Left lobe of liver (tissue), 2 donors: ENCODE results near the gene CREBBP. TPM values are rescaled to one million over a fixed set of nuclear protein-coding genes. Genes with fewer than 3 reads are reported as not detected.

Source experiments
- ATAC-seq: fragments of 200-7000 bp; cut with Tn5 transposase; one replicate; pipeline ENCODE4 v1.9.1; 2020; ENCODE audit warnings: mild to moderate bottlenecking, moderate library complexity
- DNase-seq: peaks from one replicate; pipeline ENCODE4 v3.0.0-alpha.2; 2020; ENCODE audit warnings: low spot score
- total RNA-seq: library from RNA; stranded (reverse); gene quantifications from one replicate; pipeline ENCODE4 v1.2.1, GENCODE V29; 2021
- donor health status: DM: no; HTN: no; CAD: no; lungs with moderate emphysema.
- donor health status: DM: no; HTN: yes; CAD: no.

Gene CREBBP
- total RNA-seq, 1 donor from 2014 or later, result 30.3 TPM

GRCh38 chr16:3744018-3744417 lies 136.5 kb downstream of the CREBBP start:
- DNase-seq, result no peak
- peak; percentile 20 for ATAC-seq

GRCh38 chr16:3740934-3741333 lies 139.6 kb downstream of the CREBBP start:
- DNase-seq, result no peak
- ATAC-seq, result no peak

GRCh38 chr16:3740186-3740585 lies 140.3 kb downstream of the CREBBP start:
- no peak for ATAC-seq
- no peak for DNase-seq

DNA sequence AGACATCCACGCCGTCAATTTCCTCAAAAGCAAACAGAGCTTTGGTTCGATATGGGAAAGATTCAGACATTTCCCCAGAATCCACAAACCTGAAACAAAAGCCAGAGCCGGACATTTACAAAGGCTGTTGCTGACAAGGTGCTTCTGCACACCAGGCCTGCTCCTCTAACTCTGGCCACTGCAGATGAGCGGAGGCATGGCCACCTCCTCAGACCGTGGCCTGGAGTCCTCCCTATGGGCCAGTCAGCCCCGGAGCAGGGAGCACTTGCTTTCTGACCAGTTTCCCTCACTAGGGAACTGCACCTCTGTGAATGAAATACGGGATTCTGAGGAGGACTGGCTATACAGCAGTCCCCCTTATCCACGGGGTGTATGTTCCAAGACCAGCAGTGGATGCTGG lies 140.9 kb downstream of the CREBBP start:
- ATAC-seq, result no peak
- DNase-seq, result no peak

DNA sequence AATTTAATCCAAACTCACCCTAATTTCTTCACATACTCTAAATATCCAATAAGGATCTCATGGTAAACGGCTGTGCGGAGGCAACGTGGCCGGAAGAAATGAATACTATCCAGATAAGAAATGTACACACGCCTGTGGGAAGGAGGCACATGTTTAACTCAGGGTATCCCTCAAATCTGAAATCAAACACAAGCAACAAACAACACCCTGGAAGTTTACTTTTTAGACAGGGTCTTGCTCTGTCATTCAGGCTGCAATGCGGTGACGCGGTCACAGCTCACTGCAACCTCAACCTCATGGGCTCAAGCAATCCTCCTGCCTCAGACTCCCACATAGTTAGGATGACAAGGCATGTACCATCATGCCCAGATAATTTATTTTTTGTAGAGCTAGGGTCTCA lies 142.0 kb downstream of the CREBBP start:
- DNase-seq, result no peak
- no peak for ATAC-seq

- DNase-seq (no peak), ATAC-seq (no peak)
These were observed 142.4 kb downstream of the CREBBP start for GRCh38 chr16:3738128-3738527.

- no peak for DNase-seq
- ATAC-seq, result no peak
These were observed 143.3 kb downstream of the CREBBP start for GRCh38 chr16:3737181-3737580.

GRCh38 chr16:3736116-3736515 lies 144.4 kb downstream of the CREBBP start:
- no peak for ATAC-seq
- DNase-seq, result no peak

- ATAC-seq, result no peak
- no peak for DNase-seq
These were observed 145.0 kb downstream of the CREBBP start for GRCh38 chr16:3735541-3735940.

GRCh38 chr16:3734758-3735221 lies 145.7 kb downstream of the CREBBP start:
- DNase-seq (no peak), ATAC-seq (no peak)

DNA sequence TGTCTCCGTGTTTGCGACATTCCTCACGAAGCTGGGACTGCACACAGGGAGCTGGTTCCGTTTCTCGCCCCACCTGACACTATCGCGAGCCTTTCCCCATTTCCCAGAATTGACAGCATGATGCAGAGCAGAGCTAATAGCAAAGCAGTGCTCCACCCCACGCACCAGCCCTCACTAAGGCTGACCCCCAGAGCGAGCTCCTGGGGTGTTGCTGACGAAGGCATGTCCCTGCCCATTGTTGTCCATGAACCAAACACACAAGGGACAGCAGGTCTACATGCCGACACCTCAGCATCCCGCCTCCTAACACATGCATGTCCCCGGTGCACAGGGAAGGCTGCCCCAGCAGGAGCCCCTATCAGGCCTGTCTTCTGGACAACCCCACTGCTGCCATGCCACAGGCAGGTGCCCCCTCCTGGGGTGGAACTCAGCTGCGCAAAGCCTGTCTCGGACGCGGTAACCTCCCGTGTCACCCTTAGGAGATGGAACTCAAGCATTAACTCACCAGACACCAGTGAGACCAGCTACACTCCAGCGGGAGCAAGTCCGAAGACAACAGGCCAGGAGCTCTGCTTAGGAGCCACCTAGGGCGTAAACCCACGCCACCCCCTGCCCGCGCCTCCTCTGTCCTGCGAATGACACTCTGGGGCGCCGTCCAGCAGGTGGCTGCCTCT lies 146.3 kb downstream of the CREBBP start:
- DNase-seq, result no peak
- ATAC-seq, result no peak

DNA sequence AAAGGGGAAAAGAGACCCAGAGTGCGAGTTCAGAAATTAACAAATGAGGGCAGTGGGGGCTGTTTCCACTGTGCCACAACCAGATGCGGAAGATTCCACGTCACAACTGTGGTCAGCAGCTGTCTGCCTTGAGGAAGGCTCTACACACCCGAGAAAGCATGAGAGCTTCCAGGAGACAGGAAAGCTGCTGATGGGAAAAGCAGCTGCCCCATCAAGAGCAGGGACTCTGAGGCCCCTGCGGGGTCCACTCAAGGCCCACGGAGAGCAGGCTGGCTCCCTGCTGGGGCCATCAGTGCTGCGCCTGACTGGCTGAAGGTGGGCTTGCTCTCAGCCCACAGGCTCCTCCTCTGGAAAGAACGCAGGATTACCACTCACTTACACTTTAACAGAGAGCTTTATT lies 148.3 kb downstream of the CREBBP start:
- no peak for DNase-seq

DNA sequence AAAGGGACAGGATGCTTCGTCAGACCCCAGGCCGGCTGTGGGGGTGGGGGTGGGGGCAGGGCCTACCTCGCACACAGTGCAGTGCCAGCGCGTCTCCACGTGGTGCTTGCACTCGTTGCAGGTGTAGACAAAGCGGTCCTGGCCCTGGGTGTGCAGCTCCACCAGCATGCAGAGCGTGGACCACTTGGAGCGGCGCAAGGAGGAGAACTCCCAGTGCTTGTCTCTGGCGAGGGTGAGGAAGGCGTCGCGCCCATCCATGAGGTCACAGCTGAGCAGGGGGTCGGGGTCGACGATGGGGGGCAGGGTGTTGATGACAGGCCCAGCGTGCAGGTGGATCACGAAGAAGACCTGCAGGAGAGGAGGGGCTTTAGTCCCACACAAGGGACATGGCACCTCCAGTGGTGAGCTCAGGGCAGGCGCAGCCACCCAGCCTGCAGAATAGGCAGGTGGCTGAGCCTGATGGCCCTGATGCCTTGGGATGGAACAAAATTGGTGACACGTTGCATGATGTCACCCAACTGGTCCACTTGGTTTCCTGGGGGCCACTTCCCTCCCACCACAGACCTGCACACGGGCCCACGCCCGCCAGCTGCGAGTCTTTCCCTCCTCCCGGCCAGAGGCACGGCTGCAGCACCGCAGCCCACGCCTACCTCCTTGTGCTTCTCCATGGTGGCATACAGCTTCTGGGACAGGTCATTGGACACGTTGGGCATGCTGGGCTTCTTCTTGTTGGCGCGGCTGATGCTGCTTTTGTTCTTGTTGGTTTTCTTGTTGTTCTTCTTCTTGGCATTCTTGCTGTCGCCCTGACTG lies 149.2 kb downstream of the CREBBP start:
- ATAC-seq (no peak), DNase-seq (no peak)

More for the DNA sequence above, 148.3 kb downstream of the CREBBP start:
- ATAC-seq, result no peak

DNA sequence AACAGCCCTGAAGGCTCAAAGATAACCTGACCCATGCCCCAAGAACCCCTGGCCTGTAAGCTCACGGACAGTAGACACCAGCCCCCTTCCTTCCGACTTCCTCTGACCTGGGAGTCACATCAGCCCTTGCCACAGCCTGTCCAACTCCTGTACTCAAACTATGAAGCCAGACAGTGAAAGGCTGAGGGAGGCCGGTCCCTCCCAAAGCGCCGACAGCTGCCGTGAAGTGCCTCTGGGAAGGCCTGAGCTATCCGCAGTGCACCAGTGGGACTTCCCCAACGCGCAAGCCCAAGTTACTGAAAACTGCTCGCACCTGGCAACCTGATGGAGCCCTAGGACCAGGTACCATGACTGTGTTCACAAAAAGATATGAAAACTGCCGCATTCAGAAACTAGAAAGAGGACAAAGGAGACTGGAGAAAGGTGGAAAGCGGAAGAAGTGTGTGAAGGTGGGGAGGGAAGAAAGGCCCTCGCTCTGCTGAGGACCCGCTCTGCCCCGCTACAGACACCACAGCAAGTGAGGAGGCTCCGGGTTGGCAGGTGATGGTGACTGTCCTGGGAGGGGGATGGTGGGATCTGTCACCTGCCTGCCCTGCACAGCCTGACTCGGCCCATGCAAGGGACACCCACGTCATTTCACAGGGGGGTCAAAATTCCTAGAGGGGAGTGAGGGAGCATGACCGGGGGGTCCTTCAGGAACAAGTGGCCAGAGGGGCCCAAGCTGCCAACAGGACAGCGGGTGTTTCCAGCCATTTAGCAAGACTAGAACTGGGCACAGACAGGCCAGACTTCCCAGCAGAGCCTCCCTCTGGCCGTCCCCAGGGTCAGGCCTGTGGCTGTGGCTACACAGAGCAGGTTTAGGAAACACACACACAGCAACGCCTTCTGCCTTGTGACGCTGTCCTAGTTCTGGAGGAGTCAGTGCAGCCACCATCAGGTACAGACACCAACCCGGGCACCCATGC lies 150.1 kb downstream of the CREBBP start:
- no peak for DNase-seq
- ATAC-seq, result no peak

DNA sequence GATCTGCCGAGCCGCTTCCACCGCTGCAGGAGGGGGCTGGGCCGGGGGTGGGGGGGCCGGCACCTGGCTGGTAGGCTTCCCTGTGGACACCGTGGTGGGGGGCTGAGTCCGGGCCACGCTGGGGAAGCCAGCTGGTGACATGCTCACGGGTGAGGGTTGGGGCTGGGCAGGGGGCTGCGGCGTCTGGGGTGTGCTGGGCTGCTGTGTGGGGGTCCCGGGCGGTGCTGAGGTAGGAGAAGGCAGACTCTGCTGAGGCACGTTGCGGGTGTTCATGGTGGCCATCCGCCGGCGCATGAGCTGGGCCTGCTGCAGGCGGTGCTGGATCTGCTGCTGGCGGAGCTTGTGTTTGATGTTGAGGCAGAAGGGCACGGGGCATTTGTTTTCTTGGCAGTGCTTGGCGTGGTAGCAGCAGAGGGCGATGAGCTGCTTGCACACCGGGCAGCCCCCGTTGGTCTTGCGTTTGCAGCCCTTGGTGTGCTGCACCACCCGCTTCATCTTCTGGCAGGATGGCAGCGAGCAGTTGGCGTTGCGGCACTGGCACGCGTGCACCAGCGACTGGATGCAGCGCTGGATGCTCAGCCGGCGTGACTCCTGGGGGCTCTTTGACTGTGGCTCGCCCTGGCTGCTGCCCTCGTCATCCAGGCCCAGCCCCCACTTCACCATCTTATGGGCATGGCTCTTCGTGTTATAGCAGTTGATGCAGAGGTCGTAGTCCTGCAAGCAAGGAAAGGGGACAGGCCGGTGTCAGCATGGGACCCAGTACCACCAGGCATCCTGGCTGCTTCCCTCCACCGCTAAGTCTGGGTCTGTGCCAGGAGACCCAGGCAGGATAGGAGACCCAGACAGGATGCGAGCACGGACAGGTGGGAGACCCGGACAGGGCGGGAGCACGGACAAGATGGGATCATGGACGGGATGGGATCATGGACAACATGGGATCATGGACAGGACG lies 151.1 kb downstream of the CREBBP start:
- ATAC-seq (peak; percentile 8), DNase-seq (no peak)

DNA sequence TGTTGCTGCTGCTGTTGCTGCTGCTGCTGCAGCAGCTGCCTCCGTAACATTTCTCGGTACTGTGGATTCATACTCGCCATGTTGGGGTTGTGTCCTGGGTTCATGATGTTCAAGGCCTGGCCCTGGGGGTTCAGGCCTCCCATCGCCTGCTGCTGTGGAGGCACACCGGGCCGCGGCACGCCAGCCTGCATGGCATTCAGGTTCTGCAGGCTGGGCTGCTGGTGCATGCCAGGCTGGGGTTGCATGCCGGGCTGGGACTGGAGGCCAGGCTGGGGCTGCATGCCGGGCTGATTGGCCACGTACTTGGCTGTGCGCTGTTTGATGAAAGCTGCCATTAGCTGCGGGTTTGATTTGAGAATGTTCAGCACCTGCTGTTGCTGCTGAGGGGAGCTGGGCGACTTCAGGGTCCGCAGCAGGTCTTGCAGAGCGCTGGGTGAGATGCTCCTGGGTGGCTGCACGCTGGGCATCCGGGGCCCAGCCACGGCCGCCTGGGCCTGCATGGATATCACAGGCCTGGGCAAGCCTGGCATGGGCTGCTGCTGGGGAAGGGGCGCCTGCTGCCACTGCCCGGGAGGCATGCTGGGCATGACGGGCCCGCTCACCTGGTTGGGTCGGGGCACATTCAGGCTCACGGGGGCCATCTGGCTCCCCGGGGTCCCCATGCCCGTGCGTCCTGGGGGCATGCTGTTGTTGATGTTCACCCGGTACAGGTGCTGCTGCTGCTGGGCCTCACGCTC lies 151.9 kb downstream of the CREBBP start:
- DNase-seq (no peak), ATAC-seq (peak; percentile 7)

DNA sequence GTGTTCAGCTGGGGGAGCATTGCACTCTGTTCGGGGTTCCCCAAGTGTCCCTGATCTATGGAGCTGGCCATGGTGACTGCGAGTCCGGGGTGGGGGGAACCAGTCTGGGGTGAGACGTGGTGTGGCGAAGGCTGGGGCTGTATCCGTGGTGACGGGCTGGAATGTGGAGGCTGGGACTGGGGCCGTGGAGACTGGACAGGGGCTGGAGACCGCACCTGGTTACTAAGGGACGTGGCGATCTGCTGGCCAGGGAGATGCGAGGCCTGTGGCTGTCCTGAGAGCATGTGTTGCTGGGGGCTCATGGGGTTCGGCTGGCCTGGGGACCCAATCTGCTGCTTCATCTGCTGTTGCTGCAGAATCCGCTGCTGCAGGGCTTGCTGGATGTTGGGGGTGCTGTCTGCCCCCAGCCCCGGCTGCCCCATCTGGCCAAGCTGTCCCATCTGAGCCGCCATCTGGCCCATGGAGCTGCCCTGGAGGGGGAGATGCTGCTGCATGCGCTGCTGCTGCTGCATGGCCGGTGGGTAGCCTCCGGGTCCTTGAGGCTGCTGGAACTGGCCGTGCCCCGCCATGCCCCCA lies 152.6 kb downstream of the CREBBP start:
- ATAC-seq (no peak), DNase-seq (no peak)

DNA sequence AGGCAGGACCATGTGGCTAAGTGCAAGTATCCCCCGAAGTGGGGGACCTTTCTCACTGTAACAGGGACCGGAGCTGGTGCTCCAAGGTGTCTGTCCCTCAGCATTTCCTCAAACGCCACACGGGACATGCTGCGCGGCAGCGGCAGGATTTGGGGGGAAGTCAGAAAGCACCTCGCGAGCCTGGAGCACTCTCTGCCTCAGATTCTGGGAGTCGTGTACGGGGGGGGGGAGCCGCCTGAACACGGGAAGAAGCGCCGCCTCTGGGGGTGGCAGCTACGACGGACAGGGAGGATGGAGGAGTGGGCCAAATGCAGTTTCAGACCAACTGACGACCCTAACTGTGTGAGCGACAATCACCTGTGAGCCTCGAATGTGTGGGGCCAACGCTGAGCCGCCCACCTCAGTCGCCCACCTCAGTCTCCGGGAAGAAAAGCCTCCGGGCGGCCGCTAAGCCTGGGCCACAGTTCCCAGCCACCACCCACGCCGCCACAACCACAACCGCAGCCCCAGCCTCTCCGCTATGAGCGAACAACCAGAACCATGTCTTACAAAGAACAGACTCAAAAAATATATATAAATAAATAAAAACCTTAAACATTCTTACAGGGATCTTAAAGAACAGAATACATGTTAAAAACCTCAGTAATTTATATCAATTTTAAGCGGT lies 154.4 kb downstream of the CREBBP start:
- ATAC-seq (no peak), DNase-seq (no peak)
